Mesenteric fat pad (tissue), 1 donor: ENCODE measurements around the gene RGL2. TPM values are rescaled to one million over a fixed set of nuclear protein-coding genes. Genes with fewer than 3 reads are reported as not detected.
"Not testable (repeated sequence)": the region's sequence is repeated elsewhere in the genome, so short reads cannot be mapped to it uniquely, and the experiment has no call there.

Experiments
- DNase-seq: peaks from one replicate; pipeline ENCODE4 v3.0.0-alpha.2; 2020; ENCODE audit warnings: low spot score
- long read RNA-seq: library from polyadenylated mRNA; unstranded; transcript quantifications from one replicate; pipeline ENCODE4 v2.0.0, GENCODE V29; 2020
- total RNA-seq: library from RNA; stranded (reverse); fragmentation: NEBNext Ultra II Directional; extraction: Animal tissue kit (Norgen Biotek cat#: 25700); gene quantifications from one replicate; pipeline ENCODE4 v1.2.1, GENCODE V29; 2021
- donor health status: DM: yes; HTN: yes; CAD: no.

The RGL2 gene
- 56.2 TPM for total RNA-seq
- long read RNA-seq, transcript RGL2-247 (18 exons, 3,278 nt), result major isoform, 43 of 167 reads
- long read RNA-seq, transcript RGL2-238 (17 exons, 2,687 nt), result minor isoform, 9 of 167 reads
- long read RNA-seq, partial matches to known transcripts, result 60 of 167 reads
- long read RNA-seq, other reads (novel, unspliced or antisense), result 54 of 167 reads

- peak; percentile 95 for DNase-seq
Observed at GRCh38 chr6:33298773-33299236, at the start of gene RGL2. RGL2 (minus strand) TSS chr6:33298942; CDS start chr6:33298610, 332 bp downstream.

DNA sequence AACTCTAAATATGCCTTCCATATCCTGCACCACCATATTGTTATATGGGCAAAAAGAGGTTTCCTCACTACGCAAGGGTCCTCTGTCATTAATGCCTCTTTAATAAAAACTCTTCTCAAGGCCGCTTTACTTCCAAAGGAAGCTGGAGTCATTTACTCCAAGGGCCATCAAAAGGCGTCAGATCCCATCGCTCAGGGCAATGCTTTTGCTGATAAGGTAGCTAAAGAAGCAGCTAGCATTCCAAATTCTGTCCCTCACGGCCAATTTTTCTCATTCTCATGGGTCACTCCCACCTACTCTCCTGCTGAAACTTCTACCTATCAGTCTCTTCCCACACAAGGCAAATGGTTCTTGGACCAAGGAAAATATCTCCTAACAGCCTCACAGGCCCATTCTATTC is 49.1 kb upstream of the RGL2 start:
- DNase-seq, result no peak

GRCh38 chr6:33346972-33347371 is 48.2 kb upstream of the RGL2 start:
- DNase-seq, result not testable (repeated sequence)

GRCh38 chr6:33344701-33345697 is 46.3 kb upstream of the RGL2 start:
- no peak for DNase-seq

DNA sequence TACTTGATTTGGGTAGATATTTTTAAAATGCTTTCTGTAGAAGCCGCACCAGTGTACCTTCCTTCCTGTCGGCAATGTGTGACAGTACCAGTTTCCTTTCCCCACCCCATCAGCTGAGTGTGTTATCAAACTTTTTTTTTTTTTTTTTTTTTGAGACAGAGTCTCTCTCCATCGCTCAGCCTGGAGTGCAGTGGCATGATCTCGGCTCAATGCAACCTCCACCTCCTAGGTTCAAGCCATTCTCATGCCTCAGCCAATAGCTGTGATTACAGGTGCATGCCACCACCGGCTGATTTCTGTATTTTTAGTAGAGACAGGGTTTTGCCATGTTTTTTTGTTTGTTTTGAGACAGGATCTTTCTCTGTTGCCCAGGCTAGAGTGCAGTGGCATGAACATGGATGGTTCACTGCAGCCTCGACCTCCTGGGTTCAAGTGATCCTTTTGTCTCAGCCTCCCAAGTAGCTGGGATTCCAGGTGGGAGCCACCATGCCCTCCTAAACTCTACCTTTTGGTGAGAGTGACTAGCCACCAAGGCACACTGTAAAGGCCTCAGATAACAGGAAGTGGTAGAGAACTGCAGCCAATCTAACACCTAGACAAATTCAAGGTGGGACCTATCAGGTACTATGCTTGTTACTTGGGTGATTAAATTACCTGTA is 45.3 kb upstream of the RGL2 start:
- DNase-seq, result no peak

GRCh38 chr6:33343606-33343952 is 44.8 kb upstream of the RGL2 start:
- not testable (repeated sequence) for DNase-seq

GRCh38 chr6:33339193-33339592 is 40.5 kb upstream of the RGL2 start:
- no peak for DNase-seq

DNA sequence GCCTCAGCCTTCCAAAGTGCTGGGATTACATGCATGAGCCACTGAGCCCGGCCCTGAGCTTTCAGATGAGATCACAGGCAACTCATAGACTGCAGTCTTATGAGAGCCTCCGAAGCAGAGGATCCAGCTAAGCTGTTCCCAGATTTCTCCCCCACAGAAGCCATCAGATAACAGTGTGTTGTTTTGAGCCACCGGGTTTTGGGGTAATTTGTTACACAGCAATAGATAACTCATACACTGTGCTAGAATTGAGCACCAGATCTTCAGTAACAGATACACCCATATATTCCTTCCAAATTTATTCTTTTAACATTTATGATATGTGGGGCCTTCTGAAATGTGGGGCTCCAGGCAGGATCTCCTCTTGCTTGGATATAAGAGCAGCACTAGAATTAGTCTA is 37.8 kb upstream of the RGL2 start:
- DNase-seq, result no peak

GRCh38 chr6:33335916-33336315 is 37.2 kb upstream of the RGL2 start:
- no peak for DNase-seq

- no peak for DNase-seq
Observed at GRCh38 chr6:33333666-33334065, 34.9 kb upstream of the RGL2 start.

DNA sequence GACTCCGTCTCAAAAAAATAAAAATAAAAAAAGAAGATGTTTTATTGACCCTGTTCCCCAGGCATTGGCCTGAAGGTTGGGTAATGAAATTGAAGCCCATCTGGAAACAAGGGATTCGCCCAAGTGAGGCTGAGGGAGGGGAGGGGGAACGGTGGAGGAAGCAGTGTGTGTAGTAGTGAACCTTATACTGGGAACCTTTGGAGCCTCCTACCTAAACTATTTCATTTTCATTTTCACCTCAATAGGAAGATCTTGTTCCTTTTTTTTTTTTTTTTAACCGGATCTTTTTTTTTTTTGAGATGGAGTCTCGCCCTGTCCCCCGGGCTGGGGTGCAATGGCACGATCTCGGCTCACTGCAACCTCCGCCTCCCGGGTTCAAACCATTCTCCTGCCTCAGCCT is 32.0 kb upstream of the RGL2 start:
- no peak for DNase-seq

GRCh38 chr6:33329058-33329457 is 30.3 kb upstream of the RGL2 start:
- no peak for DNase-seq

- DNase-seq, result no peak
Observed at GRCh38 chr6:33324125-33324524, 25.4 kb upstream of the RGL2 start.

GRCh38 chr6:33323623-33323948 is 24.8 kb upstream of the RGL2 start:
- no peak for DNase-seq

DNA sequence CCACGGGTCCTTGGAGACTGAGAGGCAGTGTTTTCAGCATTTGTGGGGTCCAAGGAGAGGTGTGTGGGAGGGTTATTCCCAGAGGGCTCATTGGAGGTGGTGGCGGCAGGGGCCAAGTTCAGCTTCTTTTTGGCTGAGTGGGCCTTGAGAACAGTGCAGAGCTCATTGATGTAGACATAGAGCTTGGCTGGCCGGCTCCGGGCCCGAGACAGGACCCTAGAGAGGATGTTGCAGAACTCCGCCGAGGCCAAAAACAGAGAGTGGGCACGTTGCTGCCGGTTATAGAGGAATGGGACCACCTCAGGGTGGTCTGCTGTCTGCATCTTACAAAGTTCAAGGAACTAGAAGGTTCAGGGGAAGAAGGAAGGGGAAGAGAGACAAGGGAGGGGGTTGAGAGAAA is 22.5 kb upstream of the RGL2 start:
- no peak for DNase-seq

DNA sequence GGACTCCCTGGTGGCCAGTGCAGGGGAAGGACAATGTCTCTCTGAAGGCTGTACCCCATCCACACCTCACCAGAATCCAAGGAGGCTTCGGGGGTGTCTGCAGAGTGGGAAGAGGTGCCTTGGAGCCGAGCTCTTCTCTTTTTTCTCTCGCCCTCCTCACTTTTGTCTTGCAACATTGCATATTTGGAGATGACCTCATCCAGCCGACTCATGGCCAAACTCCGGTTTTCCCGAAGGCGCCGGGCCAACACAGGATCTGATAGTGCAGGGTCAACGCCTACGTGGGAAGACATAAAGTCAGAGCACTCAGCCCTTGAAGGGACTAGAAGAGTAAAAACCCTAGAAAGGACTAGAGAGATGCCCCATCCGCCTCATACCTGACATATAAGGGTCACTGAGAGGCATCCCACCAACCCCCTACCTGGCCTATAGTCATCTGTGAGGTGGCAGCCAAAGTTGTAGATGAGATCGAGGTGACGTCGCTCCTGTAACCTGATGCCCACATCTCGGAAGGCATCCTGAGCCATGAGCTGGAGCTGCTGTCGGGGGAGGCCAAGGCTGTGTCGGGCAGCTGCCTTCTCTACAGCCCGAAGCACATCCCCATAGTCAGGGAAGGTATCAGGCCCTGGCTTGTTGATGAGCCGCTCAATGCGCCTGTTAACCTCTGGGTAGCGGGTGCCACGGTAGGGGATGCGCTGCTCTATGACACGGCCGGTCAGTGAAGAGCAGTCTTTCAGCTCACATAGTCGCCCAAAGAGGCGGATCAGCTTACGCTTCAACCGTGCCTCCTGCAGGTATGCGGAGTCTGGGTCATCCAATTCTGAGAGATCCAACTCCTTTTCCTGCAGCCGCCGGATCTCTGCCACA is 21.8 kb upstream of the RGL2 start:
- no peak for DNase-seq

DNA sequence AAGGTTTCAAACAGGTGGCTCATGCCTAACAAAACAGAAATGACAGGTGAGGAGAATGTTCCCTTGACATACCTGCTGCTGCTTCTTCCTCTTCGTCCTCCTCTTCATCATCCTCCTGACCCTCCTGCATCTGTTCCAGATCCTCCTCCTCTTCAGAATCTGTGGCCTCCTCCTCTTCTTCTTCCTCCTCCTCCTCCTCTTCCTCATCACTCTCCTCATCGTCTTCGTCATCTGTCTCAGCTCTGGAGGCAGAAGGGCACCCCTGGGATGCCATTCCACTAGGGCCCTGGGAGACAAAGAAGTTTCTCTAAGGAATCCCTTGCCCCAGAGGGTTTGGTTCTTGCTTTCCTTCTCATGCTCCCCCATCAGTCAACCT is 21.2 kb upstream of the RGL2 start:
- no peak for DNase-seq

DNA sequence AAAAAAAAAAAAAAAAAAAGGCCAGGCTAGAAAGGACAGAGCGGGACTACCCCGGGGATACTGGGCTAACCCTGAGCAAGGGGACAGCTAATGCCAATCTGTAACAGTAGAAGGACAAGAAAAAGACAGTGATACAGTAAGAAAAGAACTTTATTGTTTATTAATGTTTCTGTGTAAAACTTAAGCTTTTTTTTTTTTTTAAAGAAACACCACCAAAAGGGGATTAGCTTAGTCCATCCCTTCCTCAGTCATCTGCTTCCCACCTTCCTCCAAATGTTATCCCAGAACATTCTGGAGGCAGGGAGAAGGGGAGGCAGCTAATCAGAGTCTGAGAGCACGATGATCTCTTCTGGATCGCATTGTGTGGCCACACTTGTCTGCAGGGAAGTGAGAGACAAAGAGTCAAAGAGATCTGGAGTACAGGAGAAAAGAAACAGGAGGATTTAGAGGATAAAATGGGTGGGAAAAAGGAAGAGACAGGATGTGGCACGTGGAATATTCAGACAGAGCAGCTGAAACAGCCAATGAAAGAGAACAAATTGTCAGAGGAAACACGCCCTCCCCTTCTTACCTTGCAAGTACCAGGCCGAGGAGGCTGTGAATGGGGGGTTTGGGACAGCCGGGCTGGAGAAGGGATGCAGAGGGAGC is 19.8 kb upstream of the RGL2 start:
- DNase-seq, result no peak

DNA sequence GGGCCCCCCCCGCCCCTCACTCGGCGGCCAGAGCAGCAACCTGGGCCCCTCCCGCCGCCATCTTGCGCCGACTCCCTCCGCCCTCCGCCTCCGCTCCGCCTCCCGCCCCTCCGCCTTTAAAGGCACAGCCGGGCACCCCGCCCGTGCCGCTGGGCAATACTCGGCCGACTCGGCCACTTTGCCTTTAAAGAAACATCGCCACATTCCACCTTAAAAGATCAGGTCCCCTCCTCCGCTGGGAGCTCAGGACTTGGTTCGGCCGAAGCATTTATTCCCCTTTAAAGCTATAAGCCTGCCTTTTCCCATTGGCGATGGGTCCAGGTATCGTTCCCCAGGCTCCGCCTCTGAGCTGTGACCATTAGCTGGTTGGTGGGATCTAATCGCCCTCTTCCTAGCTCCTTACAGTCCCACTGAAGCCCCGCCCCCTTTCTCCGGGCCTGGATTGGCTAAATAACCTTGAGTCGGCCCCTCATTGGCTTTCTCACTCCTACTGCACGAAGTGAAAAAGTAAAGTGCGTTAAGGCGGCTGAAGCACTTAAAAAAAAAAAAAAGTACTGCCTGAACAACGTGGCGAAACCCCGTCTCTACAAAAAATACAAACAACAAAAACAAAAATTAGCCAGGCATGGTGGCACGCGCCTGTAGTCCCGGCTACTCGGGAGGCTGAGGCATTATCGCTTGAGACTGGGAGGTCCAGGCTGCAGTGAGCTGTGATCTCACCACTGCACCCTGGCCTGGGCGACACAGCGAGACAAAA is 19.1 kb upstream of the RGL2 start, which contains the start of gene ZBTB22:
TSS of gene ZBTB22 (minus strand) at position 76 of the 757 bp plus-strand sequence. CDS start 828 bp downstream, outside the sequence.
- DNase-seq, result peak; percentile 97

DNA sequence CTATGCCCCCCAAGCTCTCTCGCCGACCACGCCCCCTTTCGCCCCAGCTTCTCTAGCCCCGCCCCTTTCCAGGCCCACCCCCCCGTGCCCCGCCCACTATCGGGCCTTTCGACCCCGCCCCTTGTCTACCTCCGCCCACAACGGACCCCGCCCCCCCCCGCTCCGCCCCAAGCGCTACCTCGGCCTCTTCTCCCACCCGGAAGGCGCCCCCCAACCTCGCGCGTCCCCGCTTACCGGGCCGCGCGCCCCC is 18.6 kb upstream of the RGL2 start:
- no peak for DNase-seq
